Small intestine (tissue), 7 donors: ENCODE measurements around the gene FCGR3A. TPM values are rescaled to one million over a fixed set of nuclear protein-coding genes. Genes with fewer than 3 reads are reported as not detected.
"Not testable (repeated sequence)": the region's sequence is repeated elsewhere in the genome, so short reads cannot be mapped to it uniquely, and the experiment has no call there.

Source experiments
- DNase-seq, 2 donors: peaks; one replicate each; pipeline versions ENCODE4 v3.0.0 to v3.0.0-alpha.2; 2013
- FAIRE-seq: peaks from 2 replicates; lab custom pipeline; 2012; peaks lifted over from hg19 to GRCh38; lab: Jason Lieb, UNC
- H3K27ac ChIP-seq, 3 donors: one replicate each; pipeline ENCODE4 v1.5.1; 2013; ENCODE audit warnings: low read length in 2 of 3, mild to moderate bottlenecking in 2 of 3, control low read depth in 1 of 3, inconsistent platforms in 1 of 3, low read depth in 1 of 3, moderate library complexity in 1 of 3
- H3K27me3 ChIP-seq, 3 donors: one replicate each; pipeline ENCODE4 v1.6.1; 2013; ENCODE audit warnings: low read length in 3 of 3, inconsistent platforms in 1 of 3; ENCODE audit not compliant: control insufficient read depth in 3 of 3, insufficient read depth in 3 of 3
- H3K36me3 ChIP-seq, 3 donors: one replicate each; pipeline ENCODE4 v1.6.1; 2013; ENCODE audit warnings: low read length in 3 of 3, inconsistent platforms in 1 of 3, low read depth in 1 of 3, mild to moderate bottlenecking in 1 of 3, moderate library complexity in 1 of 3; ENCODE audit not compliant: control insufficient read depth in 3 of 3, insufficient read depth in 2 of 3
- H3K4me1 ChIP-seq, 3 donors: one replicate each; pipeline ENCODE4 v1.6.1; 2013; ENCODE audit warnings: low read length in 2 of 3, inconsistent platforms in 1 of 3, low read depth in 1 of 3, mild to moderate bottlenecking in 1 of 3, moderate library complexity in 1 of 3; ENCODE audit not compliant: control insufficient read depth in 3 of 3, insufficient read depth in 2 of 3
- H3K4me3 ChIP-seq, 3 donors: one replicate each; pipeline ENCODE4 v1.5.1; 2013; ENCODE audit warnings: low read length in 3 of 3, control low read depth in 1 of 3, inconsistent platforms in 1 of 3, low read depth in 1 of 3, mild to moderate bottlenecking in 1 of 3, moderate library complexity in 1 of 3
- H3K9me3 ChIP-seq, 2 donors: one replicate each; pipeline ENCODE4 v1.6.1; 2013; ENCODE audit warnings: low read depth in 1 of 2, low read length in 1 of 2; ENCODE audit not compliant: control insufficient read depth in 2 of 2, insufficient read depth in 1 of 2
- WGBS, 3 donors: extraction: QIAGEN DNeasy Blood & Tissue Kit; methylation state at CpG; one replicate each; pipeline ENCODE4 v1.1.7; 2013; 5-methylcytosine and 5-hydroxymethylcytosine counted together
- polyA plus RNA-seq, 4 donors: library from polyadenylated mRNA; stranded (reverse) in 3 of 4; unstranded in 1 of 4; fragments of 200-250 nt in 3 of 4; fragments of 120-200 nt in 1 of 4; gene quantifications; one replicate each; pipeline versions ENCODE4 v1.2.1 to v1.2.3, GENCODE V29; 2013
- donor health status: healthy with polysubstance abuse.
- donor health status: control.
- donor health status: control.
- donor health status: Bipolar disorder and iron deficiency.
- donor health status: healthy.

The FCGR3A gene
- polyA plus RNA-seq, 4 donors, result 1.3 to 19.5 (median 2.4) TPM

DNA sequence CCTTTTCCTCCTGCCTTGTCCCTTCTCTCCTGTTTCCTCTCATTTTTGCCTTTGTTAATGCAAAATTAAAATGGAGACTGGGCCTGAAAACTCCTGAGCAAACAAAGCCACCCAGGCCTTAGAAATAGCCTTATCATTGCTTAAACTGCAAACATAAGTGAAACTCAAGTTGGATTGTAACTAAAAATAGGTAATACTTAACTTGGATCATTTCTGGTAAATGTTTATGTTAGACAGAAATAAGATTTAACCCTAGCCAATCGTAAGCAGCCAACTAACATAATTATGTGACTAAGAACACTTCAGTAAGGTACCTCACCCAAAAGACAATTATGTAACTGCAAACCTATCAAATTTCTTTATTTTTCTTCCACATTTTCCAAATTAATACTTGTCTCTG, 35.7 kb downstream of the FCGR3A start:
- FAIRE-seq, H3K36me3 ChIP-seq, H3K4me1 ChIP-seq, DNase-seq, H3K9me3 ChIP-seq, H3K4me3 ChIP-seq, H3K27me3 ChIP-seq: not testable (repeated sequence)
- WGBS, 3 donors, result 75 to 93% (median 81%) methylated on average over 1 of the region's 1 CpG
- H3K27ac ChIP-seq, result peak overlapping the region in 1 of 3 donors; percentile 54

DNA sequence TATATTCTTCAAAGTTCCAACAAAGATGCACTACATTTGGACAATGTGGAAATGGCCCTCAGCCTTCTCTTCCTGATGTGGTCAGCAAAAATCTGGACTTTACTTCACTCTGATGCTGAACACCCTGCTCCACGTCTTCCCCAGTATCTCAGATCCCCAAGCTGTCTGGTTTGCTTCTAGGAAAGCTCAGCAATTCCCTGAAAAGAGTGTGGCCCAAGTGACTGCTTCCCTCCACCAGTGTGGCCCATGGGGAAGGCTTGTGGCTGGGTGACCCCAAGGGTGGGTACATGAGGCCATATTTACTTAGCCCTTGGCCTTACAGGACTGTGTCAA, 36.2 kb downstream of the FCGR3A start:
- WGBS, 3 donors, result 17 to 44% (median 32%) methylated on average over 1 of the region's 1 CpG
- H3K27me3 ChIP-seq, H3K4me1 ChIP-seq, H3K36me3 ChIP-seq, DNase-seq, H3K9me3 ChIP-seq, FAIRE-seq, H3K4me3 ChIP-seq: not testable (repeated sequence)
- peak overlapping the region in 1 of 3 donors; percentile 54 for H3K27ac ChIP-seq

DNA sequence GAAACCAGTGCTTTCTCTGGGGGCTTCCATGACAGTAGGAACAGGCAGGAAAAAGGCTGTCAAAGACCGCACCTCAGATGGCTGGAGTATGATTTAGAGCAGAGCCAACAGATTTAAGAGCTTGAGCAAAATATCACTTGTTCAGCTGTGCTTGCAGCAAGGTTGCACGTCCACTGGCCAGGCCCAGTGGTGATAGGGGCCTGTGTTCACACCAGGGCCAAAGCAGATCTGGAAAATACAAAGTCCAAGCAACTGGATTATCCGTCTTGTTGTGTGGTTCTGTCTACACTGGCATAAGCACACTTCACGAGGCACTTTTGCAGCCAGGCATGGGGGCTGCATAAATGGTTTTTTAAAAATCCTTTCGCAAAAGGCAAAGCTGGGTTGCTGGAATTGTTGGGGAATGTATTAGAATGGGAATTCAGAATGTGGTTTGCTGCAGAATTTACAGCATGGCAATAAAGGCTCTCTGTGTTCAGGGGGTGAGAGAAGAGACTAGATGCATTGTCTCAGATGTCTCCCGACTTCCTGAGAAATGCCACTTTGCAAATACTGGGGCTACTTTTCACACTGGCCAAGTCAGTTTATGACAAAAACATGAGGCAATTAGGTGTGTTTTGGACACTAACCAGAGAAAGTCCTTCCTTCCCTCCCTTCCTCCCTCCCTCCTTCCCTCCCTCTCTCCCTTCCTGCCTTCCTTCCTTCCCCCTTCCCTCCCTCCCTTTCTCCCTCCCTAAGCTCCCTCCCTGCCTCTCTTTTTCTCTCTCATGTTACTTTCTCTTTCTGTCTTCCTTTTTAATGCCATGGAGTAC, 36.8 kb downstream of the FCGR3A start:
- WGBS, 3 donors, result 79 to 82% (median 81%) methylated on average over 5 to 6 of the region's 6 CpGs
- not testable (repeated sequence) for H3K36me3 ChIP-seq, H3K4me3 ChIP-seq, FAIRE-seq, DNase-seq, H3K27ac ChIP-seq, H3K27me3 ChIP-seq, H3K4me1 ChIP-seq, H3K9me3 ChIP-seq

DNA sequence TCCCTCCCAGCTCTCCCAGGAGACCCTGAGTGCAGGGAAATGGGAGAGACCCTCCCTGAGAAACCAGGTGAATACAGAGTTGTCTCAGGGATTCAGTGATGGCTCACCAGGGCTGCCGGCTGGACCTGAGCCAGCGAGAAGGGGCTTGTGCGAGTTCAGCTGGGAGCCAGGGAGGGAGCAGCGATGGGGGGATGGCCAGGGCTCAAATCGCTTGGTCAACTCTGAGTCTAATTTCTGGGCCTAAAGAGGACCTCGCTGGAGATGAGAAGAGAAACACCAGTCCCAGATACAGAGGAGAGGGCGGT, 37.9 kb downstream of the FCGR3A start:
- no peaks in the 10 kb centered on the region for H3K9me3 ChIP-seq
- WGBS, 3 donors, result 84 to 90% (median 89%) methylated on average over 7 of the region's 7 CpGs
- H3K27ac ChIP-seq, result no peak overlapping the region
- H3K4me1 ChIP-seq, result no peaks in the 10 kb centered on the region
- FAIRE-seq, result no peak
- H3K36me3 ChIP-seq, result no peaks in the 10 kb centered on the region
- DNase-seq, result no peak
- H3K27me3 ChIP-seq, result peaks cover 0 to under 1% (median 0%) of the 10 kb centered on the region in 3 donors
- no peak overlapping the region for H3K4me3 ChIP-seq

DNA sequence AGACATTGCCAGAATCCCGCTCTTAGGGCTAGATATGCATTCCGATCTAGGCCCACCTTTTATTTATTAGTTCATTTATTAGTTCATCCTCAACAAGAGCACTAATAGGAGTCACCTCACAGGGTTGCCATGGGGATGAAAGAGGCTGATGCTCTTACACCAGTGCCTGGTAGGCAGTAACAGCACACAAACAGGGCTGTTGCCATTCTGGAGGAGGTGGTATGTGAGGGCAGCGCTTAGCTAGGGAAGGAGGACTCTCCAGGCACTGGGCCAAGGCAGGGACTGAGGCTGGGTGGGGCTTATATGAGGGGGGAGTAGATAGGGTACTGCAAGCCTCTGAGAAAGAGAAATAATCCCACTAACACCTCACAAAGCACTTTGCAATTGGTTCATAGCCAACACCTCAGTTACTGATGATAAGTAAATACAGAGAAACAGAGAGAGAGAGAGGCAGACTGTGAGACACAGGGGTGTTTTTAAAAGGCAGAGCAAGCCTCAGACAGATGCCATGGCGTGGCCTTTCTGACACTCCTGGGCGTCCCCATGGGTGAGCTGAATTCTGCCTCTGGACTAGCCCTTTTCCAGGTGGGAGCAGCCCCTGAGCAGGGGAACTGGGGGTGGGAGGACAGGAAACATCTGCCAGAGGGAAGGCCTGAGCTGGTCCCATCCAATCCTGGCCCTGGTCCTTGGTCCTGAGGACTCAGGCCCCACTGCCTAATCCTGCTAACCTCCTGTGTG, 38.4 kb downstream of the FCGR3A start:
- WGBS, 3 donors, result 81 to 88% (median 82%) methylated on average over 5 of the region's 5 CpGs
- no peaks in the 10 kb centered on the region for H3K4me1 ChIP-seq
- H3K27me3 ChIP-seq, result peaks cover 0 to 2% (median 0%) of the 10 kb centered on the region in 3 donors
- H3K27ac ChIP-seq, result no peak overlapping the region
- no peaks in the 10 kb centered on the region for H3K36me3 ChIP-seq
- FAIRE-seq (no peak), DNase-seq (no peak)
- no peaks in the 10 kb centered on the region for H3K9me3 ChIP-seq
- no peak overlapping the region for H3K4me3 ChIP-seq

DNA sequence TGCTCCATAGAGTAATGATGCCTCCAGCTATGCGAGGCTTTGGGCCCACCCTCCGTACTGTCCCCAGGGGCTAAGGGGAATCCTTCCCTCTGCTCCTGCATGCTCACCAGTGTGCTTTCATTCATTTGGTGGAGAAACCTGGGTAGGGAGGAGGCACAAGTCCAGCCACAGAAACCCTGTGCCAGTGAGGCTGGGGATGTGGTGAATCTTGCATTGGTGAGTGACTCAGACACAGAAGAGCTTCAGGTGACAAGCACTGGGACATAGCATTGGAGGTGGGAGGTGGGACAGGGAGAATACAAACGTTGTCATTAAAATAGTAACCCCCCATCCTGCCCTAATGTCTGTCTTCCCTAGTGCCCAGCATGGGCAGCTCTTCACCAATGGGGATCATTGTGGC, 39.1 kb downstream of the FCGR3A start:
- Histone ChIP-seq H3K36me3 (no peaks in the 10 kb centered on the region), H3K27ac (no peak overlapping the region), H3K4me1 (no peaks in the 10 kb centered on the region), H3K9me3 (no peaks in the 10 kb centered on the region), H3K4me3 (no peak overlapping the region), H3K27me3 (peaks cover 0 to 2% (median 0%) of the 10 kb centered on the region in 3 donors)
- no peak for DNase-seq
- WGBS, 3 donors, result 69 to 82% (median 82%) methylated on average over 3 of the region's 3 CpGs
- FAIRE-seq, result no peak

DNA sequence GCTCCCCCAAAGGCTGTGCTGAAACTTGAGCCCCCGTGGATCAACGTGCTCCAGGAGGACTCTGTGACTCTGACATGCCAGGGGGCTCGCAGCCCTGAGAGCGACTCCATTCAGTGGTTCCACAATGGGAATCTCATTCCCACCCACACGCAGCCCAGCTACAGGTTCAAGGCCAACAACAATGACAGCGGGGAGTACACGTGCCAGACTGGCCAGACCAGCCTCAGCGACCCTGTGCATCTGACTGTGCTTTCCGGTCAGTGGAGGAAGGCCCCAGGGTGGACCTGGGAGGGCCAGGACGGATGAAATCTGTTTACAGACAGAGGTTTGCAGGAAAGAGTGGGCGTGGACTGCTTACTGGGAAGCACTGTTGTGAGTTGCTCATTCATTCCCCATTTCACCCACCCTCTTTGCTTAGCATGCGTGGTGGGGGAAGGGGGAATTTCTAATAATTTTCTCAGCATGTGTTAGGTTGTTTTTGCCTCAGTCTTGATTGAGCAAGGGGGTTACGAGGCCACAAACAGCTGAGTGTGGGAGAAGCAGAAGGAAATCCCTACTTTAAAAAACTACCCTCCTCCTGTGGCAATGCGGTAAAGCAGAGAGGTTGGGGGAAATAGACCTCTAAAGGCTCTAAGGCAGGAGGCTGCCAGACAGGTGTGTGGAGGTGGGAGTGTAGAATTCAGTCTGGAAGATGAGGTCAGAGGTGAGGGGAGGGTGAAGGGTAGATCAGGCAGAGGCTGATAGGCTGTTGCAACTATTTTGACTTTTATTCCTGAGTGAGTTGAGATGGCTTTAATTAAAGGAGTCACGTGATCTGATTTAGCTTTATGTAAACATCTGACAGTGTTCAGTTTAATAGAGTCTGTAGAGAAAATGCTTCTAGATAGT, 43.0 kb downstream of the FCGR3A start:
- no peak for DNase-seq
- 48 to 56% (median 53%) methylated on average over 11 to 15 of the region's 15 CpGs for WGBS, 3 donors
- no peaks in the 10 kb centered on the region for H3K4me1 ChIP-seq
- no peaks in the 10 kb centered on the region for H3K36me3 ChIP-seq
- peak overlapping the region in 1 of 3 donors; percentile 46 for H3K27ac ChIP-seq
- H3K4me3 ChIP-seq, result no peak overlapping the region
- FAIRE-seq, result no peak
- no peaks in the 10 kb centered on the region for H3K9me3 ChIP-seq
- H3K27me3 ChIP-seq, result peaks cover 0 to 11% (median 0%) of the 10 kb centered on the region in 3 donors

DNA sequence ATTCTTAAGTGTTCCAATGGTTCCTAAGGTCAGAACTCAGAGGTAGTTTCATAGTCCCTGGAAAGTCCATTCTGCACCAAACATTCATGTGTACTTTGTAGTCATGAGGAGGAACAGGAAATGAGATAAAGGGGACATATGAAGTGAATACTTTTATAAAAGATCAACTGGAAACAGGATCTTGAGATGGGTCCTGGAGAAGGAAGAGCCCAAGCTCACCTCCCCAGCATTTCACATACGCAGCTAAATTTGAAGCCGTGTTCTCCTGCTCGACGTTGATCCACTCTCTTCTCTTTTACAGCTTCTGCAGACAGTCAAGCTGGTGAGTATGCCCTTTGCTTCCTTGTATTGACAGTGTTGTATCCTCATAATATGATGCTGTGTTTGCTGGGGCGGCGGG, 43.9 kb downstream of the FCGR3A start:
- FAIRE-seq (no peak), DNase-seq (no peak)
- H3K9me3 ChIP-seq, result no peaks in the 10 kb centered on the region
- peak overlapping the region in 1 of 3 donors; percentile 72 for H3K27ac ChIP-seq
- peaks cover 0 to 11% (median 0%) of the 10 kb centered on the region in 3 donors for H3K27me3 ChIP-seq
- 81 to 91% (median 86%) methylated on average over 6 of the region's 6 CpGs for WGBS, 3 donors
- H3K4me1 ChIP-seq, result no peaks in the 10 kb centered on the region
- no peaks in the 10 kb centered on the region for H3K36me3 ChIP-seq
- H3K4me3 ChIP-seq, result no peak overlapping the region
